ENCODE data around the gene SLC22A14.

DNA sequence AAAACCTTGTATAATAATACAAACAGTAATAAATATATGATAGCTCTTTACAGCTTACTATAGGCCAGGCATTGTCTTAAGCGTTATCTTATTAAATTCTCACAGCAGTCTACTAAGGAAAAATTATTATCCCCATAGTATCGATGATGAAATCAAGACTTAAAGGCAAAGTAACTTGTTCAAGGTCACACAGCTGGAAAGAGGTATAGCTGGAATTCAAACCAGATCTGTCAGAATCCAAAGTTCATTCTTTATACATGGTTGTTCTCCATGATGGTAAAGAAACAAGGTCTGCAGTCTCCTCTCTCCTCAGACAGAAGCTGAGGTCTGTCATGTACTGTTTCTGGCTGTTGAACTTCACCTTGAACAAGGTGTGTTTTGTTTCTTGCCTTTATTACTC is 31.9 kb upstream of the SLC22A14 start:
- TF ChIP-seq GATA3 (IDR thresholded peaks at IDR 0.05; ENCODE audit: low read depth, low read length) = no peak
- TF ChIP-seq GATA2 (IDR thresholded peaks at IDR 0.05; ENCODE audit: low read depth, low read length) = no peak
